Naive thymus-derived CD8-positive, alpha-beta T cell (primary cell): ENCODE measurements around the gene IL6R. TPM values are rescaled to one million over a fixed set of nuclear protein-coding genes. Genes with fewer than 3 reads are reported as not detected.
A peak's percentile ranks its signal among the peaks of the same experiment; 100 is the strongest.

ENCODE experiments used
- ATAC-seq, 2 donors: fragments of 150-1000 bp; cut with Tn5 transposase in 1 of 2; sonication (Bioruptor Pico), chemical (Tn5 transposase) in 1 of 2; 1 replicate in 1 of 2; 2 replicates in 1 of 2; pipeline ENCODE4 v1.10.0; 2021; ENCODE audit warnings: mild to moderate bottlenecking in 2 of 2, moderate library complexity in 2 of 2
- POLR2A ChIA-PET: fragments of 350-600 bp; sonication (Branson Sonifier 250); formaldehyde crosslinking; loops from one replicate; lab custom pipeline; 2021; ENCODE audit warnings: antibody characterized with exemption; lab: Charles Lee
- DNase-seq, 10 donors: peaks; one replicate each; pipeline versions ENCODE4 v3.0.0 to v3.0.0-alpha.2; 2020 to 2022
- H3K27ac Mint-ChIP-seq, 10 donors: one replicate each; pipeline ENCODE4 v1.8.0; 2020 to 2022; ENCODE audit warnings: mild to moderate bottlenecking in 10 of 10, mixed read lengths in 10 of 10, moderate library complexity in 4 of 10, inconsistent platforms in 1 of 10
- H3K27me3 Mint-ChIP-seq, 5 donors: one replicate each; pipeline ENCODE4 v1.8.0; 2021 to 2022; ENCODE audit warnings: mixed read lengths in 5 of 5
- H3K36me3 Mint-ChIP-seq, 3 donors: one replicate each; pipeline ENCODE4 v1.8.0; 2020 to 2022; ENCODE audit warnings: mixed read lengths in 3 of 3, mild to moderate bottlenecking in 2 of 3, inconsistent platforms in 1 of 3
- H3K4me1 Mint-ChIP-seq, 4 donors: one replicate each; pipeline ENCODE4 v1.8.0; 2021 to 2022; ENCODE audit warnings: mixed read lengths in 4 of 4
- H3K4me3 Mint-ChIP-seq, 10 donors: one replicate each; pipeline ENCODE4 v1.8.0; 2020 to 2022; ENCODE audit warnings: mild to moderate bottlenecking in 10 of 10, mixed read lengths in 10 of 10, moderate library complexity in 6 of 10, inconsistent platforms in 1 of 10
- H3K9me3 Mint-ChIP-seq, 9 donors: one replicate each; pipeline ENCODE4 v1.8.0; 2020 to 2022; ENCODE audit warnings: mixed read lengths in 9 of 9, mild to moderate bottlenecking in 3 of 9, inconsistent platforms in 1 of 9, moderate library complexity in 1 of 9
- polyA plus RNA-seq, 3 donors: library from polyadenylated mRNA; unstranded; fragments of 300-500 nt; fragmentation: Illumina TruSeq; gene quantifications; one replicate each; pipeline ENCODE4 v1.2.3, GENCODE V29; 2021
- total RNA-seq, 8 experiments: library from RNA in 2 of 8; stranded (reverse) in 2 of 8; gene quantifications; one replicate each; pipeline ENCODE4 v1.2.3 and lab custom pipeline; 2021 to 2026

IL6R gene
- total and polyA plus RNA-seq, 5 experiments from 2014 or later, result 20.1 to 49.9 (median 44.1) TPM

GRCh38 chr1:154391086-154391770 is 13.9 kb upstream of the IL6R start:
- Mint-ChIP-seq H3K27ac (peak overlapping the region in 3 of 10 donors; percentile 23 to 73 (median 41)), H3K4me1 (peaks cover 13 to 30% (median 20%) of the 10 kb centered on the region in 4 donors), H3K27me3 (peaks cover 0 to 4% (median 0%) of the 10 kb centered on the region in 5 donors), H3K4me3 (no peak overlapping the region), H3K36me3 (no peaks in the 10 kb centered on the region), H3K9me3 (peaks cover 0 to 3% (median 0%) of the 10 kb centered on the region in 9 donors)
- DNase-seq, result no peak
- POLR2A ChIA-PET, result interaction anchor here (0.6 to 8.6 kb wide), 3 partner anchors 13 to 213 kb away, joined by 3 to 122 read pairs (median 6); partner anchors contain the start of genes IL6R and TPM3
- ATAC-seq, result no peak

- Mint-ChIP-seq H3K27me3 (peaks cover 0 to 7% (median 0%) of the 10 kb centered on the region in 5 donors), H3K9me3 (peaks cover 0 to 3% (median 0%) of the 10 kb centered on the region in 9 donors), H3K36me3 (no peaks in the 10 kb centered on the region), H3K27ac (no peak overlapping the region), H3K4me1 (peaks cover 12 to 28% (median 26%) of the 10 kb centered on the region in 4 donors), H3K4me3 (no peak overlapping the region)
- ATAC-seq, result no peak
- POLR2A ChIA-PET, result interaction anchor here (0.7 to 1.7 kb wide), 3 partner anchors 12 to 54 kb away, joined by 3 to 7 read pairs (median 4); no protein-coding TSS in a partner anchor
- DNase-seq, result no peak
These were observed 7.0 kb upstream of the IL6R start for GRCh38 chr1:154398141-154398540.

- peaks cover 0 to 3% (median 0%) of the 10 kb centered on the region in 9 donors for H3K9me3 Mint-ChIP-seq
- no peaks in the 10 kb centered on the region for H3K36me3 Mint-ChIP-seq
- POLR2A ChIA-PET, result interaction anchor here (0.7 to 1.7 kb wide), 3 partner anchors 12 to 54 kb away, joined by 3 to 7 read pairs (median 4); no protein-coding TSS in a partner anchor
- peaks cover 0 to 7% (median 0%) of the 10 kb centered on the region in 5 donors for H3K27me3 Mint-ChIP-seq
- H3K4me1 Mint-ChIP-seq, result peaks cover 17 to 34% (median 31%) of the 10 kb centered on the region in 4 donors
- H3K27ac Mint-ChIP-seq, result no peak overlapping the region
- DNase-seq (no peak), ATAC-seq (no peak)
- no peak overlapping the region for H3K4me3 Mint-ChIP-seq
These were observed 6.5 kb upstream of the IL6R start for GRCh38 chr1:154398678-154399077.

GRCh38 chr1:154400381-154400801 is 4.8 kb upstream of the IL6R start:
- POLR2A ChIA-PET, result interaction anchor here (0.9 to 11.0 kb wide), 2 partner anchors 12 to 20 kb away, joined by 4 to 122 read pairs; no protein-coding TSS in a partner anchor
- H3K27ac Mint-ChIP-seq, result peak overlapping the region in 5 of 10 donors; percentile 0 to 90 (median 7)

GRCh38 chr1:154402409-154402921 is 2.7 kb upstream of the IL6R start:
- ATAC-seq, result no peak
- H3K27ac Mint-ChIP-seq, result peak overlapping the region; percentile 69 to 97 (median 92)
- peaks cover 26 to 62% (median 54%) of the 10 kb centered on the region in 4 donors for H3K4me1 Mint-ChIP-seq
- no peaks in the 10 kb centered on the region for H3K36me3 Mint-ChIP-seq
- peak in 1 of 10 donors; percentile 23 for DNase-seq
- no peaks in the 10 kb centered on the region for H3K27me3 Mint-ChIP-seq
- POLR2A ChIA-PET, result interaction anchor here (1.1 to 11.0 kb wide), 13 partner anchors 14 to 129 kb away, joined by 3 to 122 read pairs (median 7); no protein-coding TSS in a partner anchor
- no peaks in the 10 kb centered on the region for H3K9me3 Mint-ChIP-seq
- peak overlapping the region in 8 of 10 donors; percentile 19 to 93 (median 78) for H3K4me3 Mint-ChIP-seq

More at GRCh38 chr1:154400381-154400801, 4.8 kb upstream of the IL6R start:
- Mint-ChIP-seq H3K4me3 (peak overlapping the region in 2 of 10 donors; percentile 22 to 36), H3K4me1 (peaks cover 20 to 47% (median 45%) of the 10 kb centered on the region in 4 donors), H3K9me3 (peaks cover 0 to 3% (median 0%) of the 10 kb centered on the region in 9 donors), H3K36me3 (no peaks in the 10 kb centered on the region), H3K27me3 (peaks cover 0 to 4% (median 0%) of the 10 kb centered on the region in 5 donors)
- no peak for ATAC-seq
- no peak for DNase-seq

- no peaks in the 10 kb centered on the region for H3K9me3 Mint-ChIP-seq
- H3K36me3 Mint-ChIP-seq, result no peaks in the 10 kb centered on the region
- peak overlapping the region; percentile 51 to 93 (median 84) for H3K4me3 Mint-ChIP-seq
- peak overlapping the region; percentile 91 to 97 (median 94) for H3K27ac Mint-ChIP-seq
- POLR2A ChIA-PET, result interaction anchor here (0.6 to 11.0 kb wide), 24 partner anchors 15 to 132 kb away, joined by 3 to 122 read pairs (median 6); partner anchors contain the start of gene ATP8B2
- DNase-seq, result peak; percentile 24 to 70 (median 46)
- peaks cover 30 to 72% (median 63%) of the 10 kb centered on the region in 4 donors for H3K4me1 Mint-ChIP-seq
- H3K27me3 Mint-ChIP-seq, result no peaks in the 10 kb centered on the region
- ATAC-seq, result peak; percentile 33 to 40
These were observed 1.7 kb upstream of the IL6R start for GRCh38 chr1:154403261-154403943.

- POLR2A ChIA-PET, result interaction anchor here (0.8 to 11.0 kb wide), 22 partner anchors 14 to 132 kb away, joined by 3 to 122 read pairs (median 6); partner anchors contain the start of gene ATP8B2
- ATAC-seq, result no peak
- Mint-ChIP-seq H3K9me3 (no peaks in the 10 kb centered on the region), H3K4me3 (peak overlapping the region; percentile 51 to 93 (median 84)), H3K27ac (peak overlapping the region; percentile 91 to 97 (median 94)), H3K27me3 (no peaks in the 10 kb centered on the region), H3K4me1 (peaks cover 33 to 78% (median 68%) of the 10 kb centered on the region in 4 donors), H3K36me3 (no peaks in the 10 kb centered on the region)
- DNase-seq, result no peak
These were observed 1.2 kb upstream of the IL6R start for GRCh38 chr1:154403983-154404382.

GRCh38 chr1:154404511-154404931 is 622 bp upstream of the IL6R start:
- Mint-ChIP-seq H3K27me3 (no peaks in the 10 kb centered on the region), H3K4me1 (peaks cover 37 to 83% (median 73%) of the 10 kb centered on the region in 4 donors), H3K27ac (peak overlapping the region; percentile 91 to 97 (median 94)), H3K36me3 (no peaks in the 10 kb centered on the region), H3K9me3 (no peaks in the 10 kb centered on the region), H3K4me3 (peak overlapping the region; percentile 83 to 93 (median 86))
- ATAC-seq (peak; percentile 9), DNase-seq (no peak)
- POLR2A ChIA-PET, result interaction anchor here (0.6 to 11.0 kb wide), 10 partner anchors 14 to 200 kb away, joined by 3 to 122 read pairs (median 14); partner anchors contain the start of gene ATP8B2

GRCh38 chr1:154405747-154406571 is 816 bp downstream of the IL6R start:
- Mint-ChIP-seq H3K9me3 (no peaks in the 10 kb centered on the region), H3K4me1 (peaks cover 43 to 88% (median 80%) of the 10 kb centered on the region in 4 donors), H3K36me3 (peaks cover 0 to 10% (median 4%) of the 10 kb centered on the region in 3 donors), H3K4me3 (peak overlapping the region; percentile 88 to 96 (median 93)), H3K27me3 (no peaks in the 10 kb centered on the region), H3K27ac (peak overlapping the region; percentile 90 to 98 (median 94))
- DNase-seq (peak; percentile 16 to 72 (median 40)), ATAC-seq (peak; percentile 4 to 6)
- POLR2A ChIA-PET, result interaction anchor here (0.7 to 11.0 kb wide), 11 partner anchors 13 to 77 kb away, joined by 3 to 122 read pairs (median 5); no protein-coding TSS in a partner anchor

GRCh38 chr1:154406572-154406879 is 1.4 kb downstream of the IL6R start:
- POLR2A ChIA-PET, result interaction anchor here (0.9 to 11.0 kb wide), 9 partner anchors 12 to 439 kb away, joined by 3 to 122 read pairs (median 6); no protein-coding TSS in a partner anchor
- ATAC-seq (no peak), DNase-seq (peak in 1 of 10 donors; percentile 18)
- Mint-ChIP-seq H3K4me3 (peak overlapping the region; percentile 88 to 96 (median 93)), H3K27ac (peak overlapping the region; percentile 90 to 98 (median 94)), H3K9me3 (no peaks in the 10 kb centered on the region), H3K4me1 (peaks cover 45 to 93% (median 84%) of the 10 kb centered on the region in 4 donors), H3K36me3 (peaks cover 0 to 16% (median 4%) of the 10 kb centered on the region in 3 donors), H3K27me3 (no peaks in the 10 kb centered on the region)

GRCh38 chr1:154406886-154407197 is 1.7 kb downstream of the IL6R start:
- POLR2A ChIA-PET, result interaction anchor here (0.9 to 11.0 kb wide), 11 partner anchors 12 to 440 kb away, joined by 3 to 122 read pairs (median 5); no protein-coding TSS in a partner anchor
- ATAC-seq (no peak), DNase-seq (peak in 2 of 10 donors; percentile 20 to 27)
- Mint-ChIP-seq H3K27me3 (no peaks in the 10 kb centered on the region), H3K27ac (peak overlapping the region; percentile 90 to 98 (median 94)), H3K9me3 (no peaks in the 10 kb centered on the region), H3K4me1 (peaks cover 47 to 92% (median 84%) of the 10 kb centered on the region in 4 donors), H3K4me3 (peak overlapping the region; percentile 88 to 96 (median 93)), H3K36me3 (peaks cover 0 to 19% (median 4%) of the 10 kb centered on the region in 3 donors)
